SK-N-SH treated with all-trans-retinoic acid at 6 μM for 48 hours (cell line): ENCODE results near the gene KIF3C.

Source experiments
- ATAC-seq: fragments of 200-7000 bp; cut with Tn5 transposase; 3 replicates; pipeline ENCODE4 v1.9.1; 2020; ENCODE audit warnings: mild to moderate bottlenecking, moderate library complexity
- ARNTL ChIP-seq: fragments of 450-650 bp; formaldehyde crosslinking; IDR thresholded peaks from 2 replicates; pipeline ENCODE4 v1.5.0; 2020; ENCODE audit warnings: low read depth, mild to moderate bottlenecking, moderate library complexity, borderline replicate concordance
- BACH2 ChIP-seq: fragments of 250-450 bp; sonication (Bioruptor Pico); IDR thresholded peaks from 2 replicates; pipeline ENCODE4 v1.9.0; 2021; ENCODE audit warnings: mild to moderate bottlenecking, borderline replicate concordance
- CSDC2 ChIP-seq: fragments of 250-450 bp; sonication (Bioruptor Pico); IDR thresholded peaks from 2 replicates; pipeline ENCODE4 v1.5.0; 2020; ENCODE audit warnings: mild to moderate bottlenecking, moderate library complexity
- ESRRG ChIP-seq: fragments of 250-450 bp; sonication (Bioruptor Pico); IDR thresholded peaks from 2 replicates; pipeline ENCODE4 v1.6.1; 2021; ENCODE audit warnings: mild to moderate bottlenecking
- GLIS3 ChIP-seq: fragments of 250-450 bp; sonication (Bioruptor Pico); IDR thresholded peaks from 2 replicates; pipeline ENCODE4 v1.5.0; 2020; ENCODE audit warnings: mild to moderate bottlenecking, moderate library complexity
- ISL1 ChIP-seq: fragments of 250-450 bp; sonication (Bioruptor Pico); IDR thresholded peaks from 2 replicates; pipeline ENCODE4 v2.1.2; 2022; ENCODE audit warnings: mild to moderate bottlenecking, moderate library complexity
- PPARA ChIP-seq: fragments of 250-450 bp; sonication (Bioruptor Pico); IDR thresholded peaks from 2 replicates; pipeline ENCODE4 v1.5.0; 2020; ENCODE audit warnings: mild to moderate bottlenecking, borderline replicate concordance
- RARB ChIP-seq: fragments of 250-450 bp; sonication (Bioruptor Pico); IDR thresholded peaks from 2 replicates; pipeline ENCODE4 v1.8.0; 2021; ENCODE audit warnings: mild to moderate bottlenecking, moderate library complexity
- SNAI2 ChIP-seq: fragments of 250-450 bp; sonication (Bioruptor Pico); IDR thresholded peaks from 2 replicates; pipeline ENCODE4 v1.5.0; 2020; ENCODE audit warnings: mild to moderate bottlenecking, moderate library complexity
- TCF4 ChIP-seq: fragments of 250-450 bp; sonication (Bioruptor Pico); IDR thresholded peaks from 2 replicates; pipeline ENCODE4 v1.8.0; 2021; ENCODE audit warnings: mild to moderate bottlenecking, moderate library complexity, borderline replicate concordance
- TOX ChIP-seq: fragments of 250-450 bp; sonication (Bioruptor Pico); IDR thresholded peaks from 2 replicates; pipeline ENCODE4 v1.8.0; 2021; ENCODE audit warnings: mild to moderate bottlenecking, moderate library complexity, borderline replicate concordance
- ZFP3 ChIP-seq: fragments of 250-450 bp; sonication (Bioruptor Pico); IDR thresholded peaks from 2 replicates; pipeline ENCODE4 v1.5.0; 2020; ENCODE audit warnings: mild to moderate bottlenecking, moderate library complexity
- ZNF565 ChIP-seq: fragments of 450-650 bp; formaldehyde crosslinking; conservative IDR thresholded peaks from 2 replicates; pipeline ENCODE4 v1.5.0; 2020; ENCODE audit warnings: low read depth, mild to moderate bottlenecking, moderate library complexity
- ZNF8 ChIP-seq: fragments of 450-650 bp; formaldehyde crosslinking; IDR thresholded peaks from 2 replicates; pipeline ENCODE4 v1.5.0; 2020; ENCODE audit warnings: mild to moderate bottlenecking, moderate library complexity
- TF ChIP-seq, protein P1 (sequence below): fragments of 250-450 bp; sonication (Bioruptor Pico); IDR thresholded peaks from 2 replicates; pipeline ENCODE4 v1.8.0; 2020; ENCODE audit warnings: mild to moderate bottlenecking, moderate library complexity, borderline replicate concordance

The KIF3C gene

DNA sequence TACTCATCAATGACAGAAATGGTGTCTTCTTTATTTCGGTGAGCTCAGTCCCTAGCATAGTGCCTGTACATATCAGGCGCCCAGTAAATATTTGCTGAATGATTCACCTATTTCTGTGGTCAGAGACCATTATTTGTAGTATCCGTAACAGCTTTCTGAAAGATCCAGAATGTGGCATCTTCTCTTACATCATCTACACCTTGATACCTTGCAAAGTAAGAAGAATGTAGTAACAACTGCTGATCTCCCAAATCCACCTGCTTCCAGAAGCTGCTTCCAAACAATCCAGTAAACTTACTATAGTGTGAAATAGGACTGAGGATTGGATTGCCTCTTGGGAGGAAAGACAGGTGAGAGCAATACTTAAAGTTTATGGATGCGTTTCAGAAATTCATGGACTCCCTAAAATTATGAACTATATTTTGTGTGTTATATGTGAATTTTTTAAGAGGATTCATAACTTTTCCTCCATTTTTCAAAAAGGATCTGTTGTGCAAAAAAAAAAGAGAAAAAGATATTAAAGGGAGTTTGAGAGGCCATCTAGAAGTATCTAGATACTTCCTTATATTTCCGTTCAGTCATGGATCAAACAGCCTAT, 103.1 kb downstream of the KIF3C start (continued):
- TF ChIP-seq ZNF8 (CRISPR knock-in tag) (no peak), TOX (CRISPR knock-in tag) (no peak)

- ATAC-seq: peak; percentile 93
- TF ChIP-seq ARNTL: no peak
- peak; percentile 20 for TF ChIP-seq SNAI2 (CRISPR knock-in tag)
- 0 out of 2 replicates have a peak, but pooled peaks have one; percentile 14 for TF ChIP-seq ISL1 (CRISPR knock-in tag)
- no peak for TF ChIP-seq BACH2 (CRISPR knock-in tag)
Observed at GRCh38 chr2:25878361-25879132, 103.8 kb downstream of the KIF3C start, which contains the start of gene ASXL2. Gene ASXL2 (minus strand): TSS chr2:25878487. CDS start chr2:25878222, 265 bp downstream.

GRCh38 chr2:25877431-25878360, 104.6 kb downstream of the KIF3C start:
- peak; percentile 73 for ATAC-seq
- no peak for TF ChIP-seq ZFP3
- TF ChIP-seq TCF4 (CRISPR knock-in tag): no peak
- TF ChIP-seq PPARA (CRISPR knock-in tag): no peak
- TF ChIP-seq ZNF565 (CRISPR knock-in tag): no peak
- TF ChIP-seq, protein P1, sequence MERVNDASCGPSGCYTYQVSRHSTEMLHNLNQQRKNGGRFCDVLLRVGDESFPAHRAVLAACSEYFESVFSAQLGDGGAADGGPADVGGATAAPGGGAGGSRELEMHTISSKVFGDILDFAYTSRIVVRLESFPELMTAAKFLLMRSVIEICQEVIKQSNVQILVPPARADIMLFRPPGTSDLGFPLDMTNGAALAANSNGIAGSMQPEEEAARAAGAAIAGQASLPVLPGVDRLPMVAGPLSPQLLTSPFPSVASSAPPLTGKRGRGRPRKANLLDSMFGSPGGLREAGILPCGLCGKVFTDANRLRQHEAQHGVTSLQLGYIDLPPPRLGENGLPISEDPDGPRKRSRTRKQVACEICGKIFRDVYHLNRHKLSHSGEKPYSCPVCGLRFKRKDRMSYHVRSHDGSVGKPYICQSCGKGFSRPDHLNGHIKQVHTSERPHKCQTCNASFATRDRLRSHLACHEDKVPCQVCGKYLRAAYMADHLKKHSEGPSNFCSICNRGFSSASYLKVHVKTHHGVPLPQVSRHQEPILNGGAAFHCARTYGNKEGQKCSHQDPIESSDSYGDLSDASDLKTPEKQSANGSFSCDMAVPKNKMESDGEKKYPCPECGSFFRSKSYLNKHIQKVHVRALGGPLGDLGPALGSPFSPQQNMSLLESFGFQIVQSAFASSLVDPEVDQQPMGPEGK: peak; percentile 90; the same call in 1 of the 2 replicates
- peak; percentile 46; the same call in 1 of the 2 replicates for TF ChIP-seq CSDC2
- no peak for TF ChIP-seq RARB (CRISPR knock-in tag)
- no peak for TF ChIP-seq ARNTL
- no peak for TF ChIP-seq ESRRG (CRISPR knock-in tag)
- TF ChIP-seq GLIS3 (CRISPR knock-in tag): no peak
